ENCODE data around the gene TGFBR2. TPM values are rescaled to one million over a fixed set of nuclear protein-coding genes. Genes with fewer than 3 reads are reported as not detected.
A peak's percentile ranks its signal among the peaks of the same experiment; 100 is the strongest.

TGFBR2 gene
- total and polyA plus RNA-seq, 2 of the 13 experiments (the other 11 are each of a cell fraction or from before 2014, with no cell fraction given) = 82.2 to 187 TPM

GRCh38 chr3:30597131-30597768, 9.2 kb upstream of the TGFBR2 start (continued):
- TF ChIP-seq USF2 (IDR thresholded peaks at IDR 0.05; ENCODE audit: low read depth, low read length) = no peak
- TF ChIP-seq USF2 (CRISPR knock-in tag; IDR thresholded peaks at IDR 0.05; ENCODE audit: borderline replicate concordance) = no peak
- TF ChIP-seq ZFP41 (CRISPR knock-in tag; IDR thresholded peaks at IDR 0.05; ENCODE audit: borderline replicate concordance) = no peak
- no peak for TF ChIP-seq ARHGAP35 (CRISPR knock-in tag; IDR thresholded peaks at IDR 0.05; ENCODE audit: borderline replicate concordance)
- no peak for TF ChIP-seq ZNF235 (CRISPR knock-in tag; IDR thresholded peaks at IDR 0.05; ENCODE audit: borderline replicate concordance)
- TF ChIP-seq ISX (CRISPR knock-in tag; conservative IDR thresholded peaks at IDR 0.05) = no peak
- peak; percentile 99 for TF ChIP-seq RXRB (CRISPR knock-in tag; IDR thresholded peaks at IDR 0.05; ENCODE audit: borderline replicate concordance)
- TF ChIP-seq RELA (CRISPR knock-in tag; IDR thresholded peaks at IDR 0.05) = no peak
- TF ChIP-seq ZBTB38 (CRISPR knock-in tag; IDR thresholded peaks at IDR 0.05) = no peak
- TF ChIP-seq ZNF576 (CRISPR knock-in tag; IDR thresholded peaks at IDR 0.05) = no peak
- peak; percentile 87 for TF ChIP-seq TRIM24 (CRISPR knock-in tag; IDR thresholded peaks at IDR 0.05)
- TF ChIP-seq ZNF552 (CRISPR knock-in tag; IDR thresholded peaks at IDR 0.05; ENCODE audit: borderline replicate concordance) = no peak
- peak; percentile 97 for TF ChIP-seq ZNF503 (CRISPR knock-in tag; IDR thresholded peaks at IDR 0.05)
- TF ChIP-seq ZNF17 (CRISPR knock-in tag; IDR thresholded peaks at IDR 0.05) = no peak
- peak; percentile 64 for TF ChIP-seq RBFOX2 (IDR thresholded peaks at IDR 0.05; ENCODE audit: low read depth, low read length)
- TF ChIP-seq FIP1L1 (IDR thresholded peaks at IDR 0.05; ENCODE audit: borderline replicate concordance, insufficient read depth, low read depth, low read length) = no peak
- TF ChIP-seq ZNF280B (CRISPR knock-in tag; IDR thresholded peaks at IDR 0.05; ENCODE audit: borderline replicate concordance) = no peak
- no peak for TF ChIP-seq ZNF232 (CRISPR knock-in tag; IDR thresholded peaks at IDR 0.05; ENCODE audit: borderline replicate concordance)
- TF ChIP-seq ZNF597 (CRISPR knock-in tag; IDR thresholded peaks at IDR 0.05) = no peak
- peak; percentile 57; the same call in 1 of the 2 replicates for TF ChIP-seq ELF1 (CRISPR knock-in tag; IDR thresholded peaks at IDR 0.05)
- TF ChIP-seq NR3C1 (CRISPR knock-in tag; IDR thresholded peaks at IDR 0.05) = no peak
- TF ChIP-seq AGO2 (optimal IDR thresholded peaks at IDR 0.05; ENCODE audit: low read depth, low read length) = no peak
- TF ChIP-seq KMT2B (CRISPR knock-in tag; IDR thresholded peaks at IDR 0.05) = 0 out of 2 replicates have a peak, but pooled peaks have one; percentile 31
- TF ChIP-seq PRPF4 (IDR thresholded peaks at IDR 0.05; ENCODE audit: low read depth, low read length, poor library complexity, severe bottlenecking) = no peak

Measured in HepG2 (cell line).